ENCODE measurements around the gene CFAP53. TPM values are rescaled to one million over a fixed set of nuclear protein-coding genes. Genes with fewer than 3 reads are reported as not detected.

CFAP53 gene
- total and polyA plus RNA-seq, 4 donors: 1.5 to 4.8 (median 3.6) TPM

- H3K9me3 ChIP-seq (ENCODE audit: control insufficient read depth, insufficient read depth, low read length): no peaks in the 10 kb centered on the region
- no peak for DNase-seq (ENCODE audit: low read depth in 4 of 6, low spot score in 6 of 6)
- WGBS (ENCODE audit: insufficient coverage): no CpG with 5 or more reads among the region's 5 CpGs
- H3K27me3 ChIP-seq (ENCODE audit: control insufficient read depth, insufficient read depth, low read length): peaks cover 33% of the 10 kb centered on the region
- no peaks in the 10 kb centered on the region for H3K36me3 ChIP-seq (ENCODE audit: control insufficient read depth, insufficient read depth, low read length)
- H3K4me1 ChIP-seq (ENCODE audit: control insufficient read depth, insufficient read depth, low read length): peaks cover 12% of the 10 kb centered on the region
- no peak overlapping the region for H3K27ac ChIP-seq (ENCODE audit: low read depth, low read length)
- no peak overlapping the region for H3K4me3 ChIP-seq (ENCODE audit: low read depth, low read length)
These were observed 66.9 kb downstream of the CFAP53 start for GRCh38 chr18:50199346-50199855.

- WGBS (ENCODE audit: insufficient coverage): 100% methylated on average over 2 of the region's 3 CpGs
- Histone ChIP-seq H3K27ac (ENCODE audit: low read depth, low read length) (no peak overlapping the region), H3K27me3 (ENCODE audit: control insufficient read depth, insufficient read depth, low read length) (peaks cover 57% of the 10 kb centered on the region), H3K9me3 (ENCODE audit: control insufficient read depth, insufficient read depth, low read length) (no peaks in the 10 kb centered on the region), H3K4me1 (ENCODE audit: control insufficient read depth, insufficient read depth, low read length) (peaks cover 21% of the 10 kb centered on the region), H3K36me3 (ENCODE audit: control insufficient read depth, insufficient read depth, low read length) (no peaks in the 10 kb centered on the region), H3K4me3 (ENCODE audit: low read depth, low read length) (no peak overlapping the region)
- no peak for DNase-seq (ENCODE audit: low read depth in 4 of 6, low spot score in 6 of 6)
These were observed 70.0 kb downstream of the CFAP53 start for GRCh38 chr18:50196261-50196660.

GRCh38 chr18:50195689-50196088 lies 70.6 kb downstream of the CFAP53 start:
- 43% methylated on average over 9 of the region's 10 CpGs for WGBS (ENCODE audit: insufficient coverage)
- no peaks in the 10 kb centered on the region for H3K9me3 ChIP-seq (ENCODE audit: control insufficient read depth, insufficient read depth, low read length)
- no peaks in the 10 kb centered on the region for H3K36me3 ChIP-seq (ENCODE audit: control insufficient read depth, insufficient read depth, low read length)
- peaks cover 60% of the 10 kb centered on the region for H3K27me3 ChIP-seq (ENCODE audit: control insufficient read depth, insufficient read depth, low read length)
- no peak overlapping the region for H3K4me3 ChIP-seq (ENCODE audit: low read depth, low read length)
- H3K27ac ChIP-seq (ENCODE audit: low read depth, low read length): no peak overlapping the region
- DNase-seq (ENCODE audit: low read depth in 4 of 6, low spot score in 6 of 6): no peak
- peaks cover 21% of the 10 kb centered on the region for H3K4me1 ChIP-seq (ENCODE audit: control insufficient read depth, insufficient read depth, low read length)

- H3K4me3 ChIP-seq (ENCODE audit: low read depth, low read length): peak within 1 kb of the TSS; percentile 24
- H3K4me1 ChIP-seq (ENCODE audit: control insufficient read depth, insufficient read depth, low read length): peaks cover 21% of the 10 kb centered on the region
- no peaks in the 10 kb centered on the region for H3K36me3 ChIP-seq (ENCODE audit: control insufficient read depth, insufficient read depth, low read length)
- DNase-seq (ENCODE audit: low read depth in 4 of 6, low spot score in 6 of 6): peak in 2 of 6 donors; percentile 45 to 61
- 0% methylated on average over 109 of the region's 115 CpGs for WGBS (ENCODE audit: insufficient coverage)
- H3K27me3 ChIP-seq (ENCODE audit: control insufficient read depth, insufficient read depth, low read length): peaks cover 58% of the 10 kb centered on the region
- no peaks in the 10 kb centered on the region for H3K9me3 ChIP-seq (ENCODE audit: control insufficient read depth, insufficient read depth, low read length)
- no peak within 1 kb of the TSS for H3K27ac ChIP-seq (ENCODE audit: low read depth, low read length)
These were observed 71.4 kb downstream of the CFAP53 start, which contains the start of gene MYO5B for GRCh38 chr18:50194631-50195532. TSS of gene MYO5B (minus strand) at chr18:50195147. CDS start at chr18:50194793, 354 bp downstream.

- Histone ChIP-seq H3K4me1 (ENCODE audit: control insufficient read depth, insufficient read depth, low read length) (peaks cover 21% of the 10 kb centered on the region), H3K4me3 (ENCODE audit: low read depth, low read length) (peak overlapping the region; percentile 24), H3K36me3 (ENCODE audit: control insufficient read depth, insufficient read depth, low read length) (no peaks in the 10 kb centered on the region), H3K27me3 (ENCODE audit: control insufficient read depth, insufficient read depth, low read length) (peaks cover 64% of the 10 kb centered on the region), H3K9me3 (ENCODE audit: control insufficient read depth, insufficient read depth, low read length) (no peaks in the 10 kb centered on the region), H3K27ac (ENCODE audit: low read depth, low read length) (no peak overlapping the region)
- DNase-seq (ENCODE audit: low read depth in 4 of 6, low spot score in 6 of 6): peak in 1 of 6 donors; percentile 41
- under 1% methylated on average over 63 of the region's 68 CpGs for WGBS (ENCODE audit: insufficient coverage)
These were observed 72.3 kb downstream of the CFAP53 start for GRCh38 chr18:50193796-50194630.

- Histone ChIP-seq H3K4me3 (ENCODE audit: low read depth, low read length) (no peak overlapping the region), H3K27ac (ENCODE audit: low read depth, low read length) (no peak overlapping the region), H3K27me3 (ENCODE audit: control insufficient read depth, insufficient read depth, low read length) (peaks cover 67% of the 10 kb centered on the region), H3K4me1 (ENCODE audit: control insufficient read depth, insufficient read depth, low read length) (peaks cover 21% of the 10 kb centered on the region), H3K9me3 (ENCODE audit: control insufficient read depth, insufficient read depth, low read length) (no peaks in the 10 kb centered on the region), H3K36me3 (ENCODE audit: control insufficient read depth, insufficient read depth, low read length) (no peaks in the 10 kb centered on the region)
- no peak for DNase-seq (ENCODE audit: low read depth in 4 of 6, low spot score in 6 of 6)
- WGBS (ENCODE audit: insufficient coverage): 8% methylated on average over 25 of the region's 31 CpGs
These were observed 73.1 kb downstream of the CFAP53 start for GRCh38 chr18:50192995-50193795.

- WGBS (ENCODE audit: insufficient coverage): no CpG with 5 or more reads among the region's 1 CpG
- no peak for DNase-seq (ENCODE audit: low read depth in 4 of 6, low spot score in 6 of 6)
- H3K36me3 ChIP-seq (ENCODE audit: control insufficient read depth, insufficient read depth, low read length): no peaks in the 10 kb centered on the region
- peaks cover 52% of the 10 kb centered on the region for H3K27me3 ChIP-seq (ENCODE audit: control insufficient read depth, insufficient read depth, low read length)
- no peaks in the 10 kb centered on the region for H3K9me3 ChIP-seq (ENCODE audit: control insufficient read depth, insufficient read depth, low read length)
- H3K4me1 ChIP-seq (ENCODE audit: control insufficient read depth, insufficient read depth, low read length): peaks cover 21% of the 10 kb centered on the region
- no peak overlapping the region for H3K27ac ChIP-seq (ENCODE audit: low read depth, low read length)
- no peak overlapping the region for H3K4me3 ChIP-seq (ENCODE audit: low read depth, low read length)
These were observed 75.4 kb downstream of the CFAP53 start for GRCh38 chr18:50190926-50191325.

- Histone ChIP-seq H3K36me3 (ENCODE audit: control insufficient read depth, insufficient read depth, low read length) (no peaks in the 10 kb centered on the region), H3K4me1 (ENCODE audit: control insufficient read depth, insufficient read depth, low read length) (peaks cover 18% of the 10 kb centered on the region), H3K27me3 (ENCODE audit: control insufficient read depth, insufficient read depth, low read length) (peaks cover 45% of the 10 kb centered on the region), H3K9me3 (ENCODE audit: control insufficient read depth, insufficient read depth, low read length) (no peaks in the 10 kb centered on the region), H3K4me3 (ENCODE audit: low read depth, low read length) (no peak overlapping the region), H3K27ac (ENCODE audit: low read depth, low read length) (no peak overlapping the region)
- DNase-seq (ENCODE audit: low read depth in 4 of 6, low spot score in 6 of 6): no peak
- WGBS (ENCODE audit: insufficient coverage): no CpG with 5 or more reads among the region's 1 CpG
These were observed 76.1 kb downstream of the CFAP53 start for GRCh38 chr18:50190236-50190635.

GRCh38 chr18:50189160-50189559 lies 77.1 kb downstream of the CFAP53 start:
- no peaks in the 10 kb centered on the region for H3K36me3 ChIP-seq (ENCODE audit: control insufficient read depth, insufficient read depth, low read length)
- peaks cover 12% of the 10 kb centered on the region for H3K4me1 ChIP-seq (ENCODE audit: control insufficient read depth, insufficient read depth, low read length)
- H3K4me3 ChIP-seq (ENCODE audit: low read depth, low read length): no peak overlapping the region
- WGBS (ENCODE audit: insufficient coverage): 94% methylated on average over 1 of the region's 1 CpG
- DNase-seq (ENCODE audit: low read depth in 4 of 6, low spot score in 6 of 6): no peak
- H3K9me3 ChIP-seq (ENCODE audit: control insufficient read depth, insufficient read depth, low read length): no peaks in the 10 kb centered on the region
- no peak overlapping the region for H3K27ac ChIP-seq (ENCODE audit: low read depth, low read length)
- H3K27me3 ChIP-seq (ENCODE audit: control insufficient read depth, insufficient read depth, low read length): peaks cover 40% of the 10 kb centered on the region

All from spinal cord (tissue), 10 donors.